ENCODE data around the gene CPA4.

CPA4 gene

DNA sequence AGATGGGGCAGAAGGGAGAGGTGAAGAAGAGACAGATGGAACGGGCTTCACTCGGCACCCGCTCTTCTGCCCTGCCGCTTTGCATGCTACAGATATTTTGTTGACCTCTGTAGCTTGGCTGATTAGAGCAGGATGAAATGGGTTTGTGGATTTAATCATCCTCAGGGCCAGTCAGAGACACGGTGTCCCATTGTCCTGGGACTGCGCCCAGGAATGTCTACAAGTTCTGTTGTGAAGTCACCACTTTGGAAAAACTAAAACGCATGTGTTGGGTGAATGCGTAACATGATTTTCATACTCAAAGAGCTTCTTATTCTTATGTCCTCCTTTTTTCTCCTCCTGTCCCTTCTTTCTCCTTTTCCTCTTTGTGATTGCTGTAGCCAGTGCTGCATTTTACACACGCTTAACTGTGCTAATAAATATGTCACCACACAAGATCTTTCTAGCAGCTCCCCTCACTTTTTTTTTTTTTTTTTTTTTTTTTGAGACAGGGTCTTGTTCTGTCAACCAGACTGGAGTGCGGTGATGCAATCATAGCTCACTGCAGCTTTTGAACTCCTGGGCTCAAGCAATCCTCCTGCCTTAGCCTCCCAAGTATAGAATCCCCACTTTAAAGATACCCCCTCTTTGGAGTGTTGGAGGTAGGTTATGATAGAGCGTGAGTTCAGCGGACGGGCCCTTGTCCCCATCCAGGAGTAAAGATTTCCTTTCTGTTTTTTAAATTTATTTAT, 3.4 kb downstream of the CPA4 start:
- no peak overlapping the region for H3K4me3 ChIP-seq (replicated peaks; ENCODE audit: insufficient read depth, low read length)
- DNase-seq (ENCODE audit: low read depth in 1 of 2, low spot score in 1 of 2): no peak
- no peak overlapping the region for H3K27ac ChIP-seq (replicated peaks)
- TF ChIP-seq REST (IDR thresholded peaks at IDR 0.05; ENCODE audit: insufficient replicate concordance, low read depth) (no peak), POLR2AphosphoS5 (IDR thresholded peaks at IDR 0.05; ENCODE audit: low read depth) (no peak), SPI1 (IDR thresholded peaks at IDR 0.05; ENCODE audit: borderline replicate concordance, low read depth) (no peak), GABPA (IDR thresholded peaks at IDR 0.05; ENCODE audit: low read depth) (no peak)
- TF ChIP-seq, protein P1, sequence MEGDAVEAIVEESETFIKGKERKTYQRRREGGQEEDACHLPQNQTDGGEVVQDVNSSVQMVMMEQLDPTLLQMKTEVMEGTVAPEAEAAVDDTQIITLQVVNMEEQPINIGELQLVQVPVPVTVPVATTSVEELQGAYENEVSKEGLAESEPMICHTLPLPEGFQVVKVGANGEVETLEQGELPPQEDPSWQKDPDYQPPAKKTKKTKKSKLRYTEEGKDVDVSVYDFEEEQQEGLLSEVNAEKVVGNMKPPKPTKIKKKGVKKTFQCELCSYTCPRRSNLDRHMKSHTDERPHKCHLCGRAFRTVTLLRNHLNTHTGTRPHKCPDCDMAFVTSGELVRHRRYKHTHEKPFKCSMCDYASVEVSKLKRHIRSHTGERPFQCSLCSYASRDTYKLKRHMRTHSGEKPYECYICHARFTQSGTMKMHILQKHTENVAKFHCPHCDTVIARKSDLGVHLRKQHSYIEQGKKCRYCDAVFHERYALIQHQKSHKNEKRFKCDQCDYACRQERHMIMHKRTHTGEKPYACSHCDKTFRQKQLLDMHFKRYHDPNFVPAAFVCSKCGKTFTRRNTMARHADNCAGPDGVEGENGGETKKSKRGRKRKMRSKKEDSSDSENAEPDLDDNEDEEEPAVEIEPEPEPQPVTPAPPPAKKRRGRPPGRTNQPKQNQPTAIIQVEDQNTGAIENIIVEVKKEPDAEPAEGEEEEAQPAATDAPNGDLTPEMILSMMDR (IDR thresholded peaks at IDR 0.05; ENCODE audit: insufficient read depth, low read length): no peak
- H3K27me3 ChIP-seq (ENCODE audit: insufficient read depth, poor library complexity, severe bottlenecking): peaks cover 2% of the 10 kb centered on the region

DNA sequence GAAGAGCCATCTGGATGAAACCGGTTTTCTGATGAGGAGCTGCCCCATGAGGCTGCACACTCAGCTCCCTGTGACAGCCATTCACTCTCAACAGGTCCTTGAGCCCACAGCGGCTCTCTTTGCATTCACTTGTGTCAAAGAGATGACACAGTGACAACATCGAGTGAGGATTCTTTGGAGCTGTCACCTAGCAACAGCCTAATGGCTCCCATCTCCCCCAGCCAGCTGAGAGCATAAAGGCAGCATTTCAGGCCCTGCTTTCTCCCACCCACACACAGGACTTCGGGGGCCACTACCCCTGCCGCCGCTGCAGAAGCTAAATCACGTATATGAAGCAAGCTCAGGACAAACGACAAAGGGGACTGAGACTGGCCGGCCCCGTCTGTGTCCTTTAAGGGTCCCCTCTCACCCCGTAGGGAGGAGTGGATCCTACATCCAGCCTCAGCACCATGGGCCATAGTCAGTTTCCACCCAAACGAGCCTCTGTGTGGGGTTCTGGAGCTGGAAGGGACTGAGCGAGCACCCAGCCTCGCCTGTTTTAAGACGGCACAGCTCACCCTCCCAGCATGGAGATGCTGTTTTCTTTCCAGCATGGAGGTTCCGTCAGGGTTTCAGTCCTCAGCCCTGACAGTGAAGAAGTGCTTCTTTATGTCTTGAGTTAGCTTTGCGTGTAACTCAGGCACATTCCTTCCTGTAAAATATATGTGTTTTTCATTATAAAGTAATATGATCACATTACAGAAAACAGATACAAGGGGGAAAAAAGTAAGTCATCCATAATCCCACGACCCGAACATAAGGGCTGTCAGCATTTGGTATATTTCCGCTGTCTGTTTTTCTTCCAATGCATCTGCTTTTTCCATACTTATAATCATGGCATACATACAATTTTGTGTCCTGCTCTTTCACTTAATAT, 4.9 kb downstream of the CPA4 start:
- DNase-seq (ENCODE audit: low read depth in 1 of 2, low spot score in 1 of 2): no peak
- no peak for TF ChIP-seq REST (IDR thresholded peaks at IDR 0.05; ENCODE audit: insufficient replicate concordance, low read depth)
- TF ChIP-seq, protein P1 (IDR thresholded peaks at IDR 0.05; ENCODE audit: insufficient read depth, low read length): no peak
- TF ChIP-seq GABPA (IDR thresholded peaks at IDR 0.05; ENCODE audit: low read depth): no peak
- TF ChIP-seq SPI1 (IDR thresholded peaks at IDR 0.05; ENCODE audit: borderline replicate concordance, low read depth): no peak
- no peak for TF ChIP-seq POLR2AphosphoS5 (IDR thresholded peaks at IDR 0.05; ENCODE audit: low read depth)
- Histone ChIP-seq H3K27ac (replicated peaks) (no peak overlapping the region), H3K27me3 (ENCODE audit: insufficient read depth, poor library complexity, severe bottlenecking) (peaks cover 2% of the 10 kb centered on the region), H3K4me3 (replicated peaks; ENCODE audit: insufficient read depth, low read length) (no peak overlapping the region)

DNA sequence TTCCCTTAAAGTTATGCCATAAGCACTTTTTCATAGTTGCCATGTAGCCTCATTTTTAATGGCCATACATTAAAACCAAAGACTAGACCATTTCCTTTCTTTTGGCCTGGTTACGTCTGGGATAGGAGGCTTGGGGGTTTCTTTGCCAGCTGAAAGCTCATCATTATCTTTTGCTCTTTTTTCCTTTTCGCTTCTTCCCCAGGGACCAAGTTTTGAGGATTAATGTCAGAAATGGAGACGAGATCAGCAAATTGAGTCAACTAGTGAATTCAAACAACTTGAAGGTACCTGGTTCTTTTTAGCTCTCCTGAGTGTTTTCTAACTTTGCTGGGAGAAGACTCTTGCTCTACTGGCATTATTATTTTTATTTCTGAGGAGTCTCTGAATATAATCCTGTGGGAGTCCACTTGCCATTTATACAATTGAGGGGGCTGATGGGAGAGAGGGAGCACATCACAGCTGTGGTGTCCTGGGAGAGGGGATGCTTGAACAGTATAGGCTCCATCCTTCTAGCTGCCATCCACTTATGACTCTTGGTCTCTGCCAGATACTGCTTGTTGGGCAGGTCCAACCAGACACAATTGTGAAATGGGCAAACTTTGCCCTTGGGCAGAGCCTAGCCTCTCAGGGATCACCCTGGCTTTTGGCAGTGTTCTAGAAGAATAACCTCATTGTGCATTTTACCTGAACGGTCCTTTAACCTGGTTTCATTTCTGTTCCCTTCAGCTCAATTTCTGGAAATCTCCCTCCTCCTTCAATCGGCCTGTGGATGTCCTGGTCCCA, 5.8 kb downstream of the CPA4 start:
- no peak overlapping the region for H3K27ac ChIP-seq (replicated peaks)
- DNase-seq (ENCODE audit: low read depth in 1 of 2, low spot score in 1 of 2): no peak
- no peak for TF ChIP-seq SPI1 (IDR thresholded peaks at IDR 0.05; ENCODE audit: borderline replicate concordance, low read depth)
- TF ChIP-seq GABPA (IDR thresholded peaks at IDR 0.05; ENCODE audit: low read depth): no peak
- no peak for TF ChIP-seq POLR2AphosphoS5 (IDR thresholded peaks at IDR 0.05; ENCODE audit: low read depth)
- TF ChIP-seq REST (IDR thresholded peaks at IDR 0.05; ENCODE audit: insufficient replicate concordance, low read depth): no peak
- TF ChIP-seq, protein P1 (IDR thresholded peaks at IDR 0.05; ENCODE audit: insufficient read depth, low read length): no peak
- H3K4me3 ChIP-seq (replicated peaks; ENCODE audit: insufficient read depth, low read length): no peak overlapping the region
- H3K27me3 ChIP-seq (ENCODE audit: insufficient read depth, poor library complexity, severe bottlenecking): peaks cover 2% of the 10 kb centered on the region
